Retina (tissue), 1 donor: Measurements from ENCODE around the gene KLRC1.
"Not testable (repeated sequence)": the region's sequence is repeated elsewhere in the genome, so short reads cannot be mapped to it uniquely, and the experiment has no call there.

Experiments
- DNase-seq: peaks from one replicate; pipeline ENCODE4 v3.0.0-alpha.2; 2016

Gene KLRC1

DNA sequence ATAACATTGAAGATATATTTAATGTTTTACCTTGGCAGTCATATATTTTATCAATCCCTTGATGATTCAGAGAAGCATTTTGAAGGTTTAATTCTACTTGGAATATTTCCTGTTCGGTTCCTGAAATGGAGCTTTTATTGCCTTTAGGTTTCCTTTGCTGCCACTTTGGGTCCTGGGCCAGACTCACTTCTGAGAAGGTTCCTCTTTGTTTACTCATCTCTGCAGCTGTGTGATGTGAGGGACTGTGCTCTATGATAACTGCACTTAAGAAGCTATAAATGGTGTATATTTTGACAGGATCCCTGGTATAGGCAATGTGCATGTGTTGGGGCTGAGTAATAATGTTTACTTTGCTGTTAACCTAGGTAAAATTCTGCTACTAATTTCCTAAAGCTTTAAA, 32.8 kb downstream of the KLRC1 start, which contains the start of gene KLRC3:
TSS of gene KLRC3 (minus strand) at position 262 of the 400 bp plus-strand sequence. CDS start at position 217, 45 bp downstream.
- DNase-seq, result not testable (repeated sequence)

DNA sequence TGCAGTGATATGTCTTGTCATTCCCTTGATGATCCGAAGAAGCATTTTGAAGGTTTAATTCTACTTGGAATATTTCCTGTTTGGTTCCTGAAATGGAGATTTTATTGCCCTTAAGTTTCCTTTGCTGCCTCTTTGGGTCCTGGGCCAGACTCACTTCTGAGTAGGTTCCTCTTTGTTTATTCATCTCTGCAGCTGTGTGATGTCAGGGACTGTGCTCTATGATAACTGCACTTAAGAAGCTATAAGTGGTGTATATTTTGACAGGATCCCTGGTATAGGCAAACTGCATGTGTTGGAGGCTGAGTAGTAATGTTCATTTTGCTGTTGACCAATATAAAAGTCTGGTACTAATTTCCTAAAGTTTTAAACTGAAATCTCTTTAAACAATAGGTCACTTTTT, 43.8 kb downstream of the KLRC1 start, which contains the start of gene KLRC4:
TSS of gene KLRC4 (minus strand) at position 366 of the 400 bp plus-strand sequence. CDS start at position 184, 182 bp downstream.
- DNase-seq, result no peak

- DNase-seq, result no peak
Measured at GRCh38 chr12:10408842-10409241, 44.3 kb downstream of the KLRC1 start.

DNA sequence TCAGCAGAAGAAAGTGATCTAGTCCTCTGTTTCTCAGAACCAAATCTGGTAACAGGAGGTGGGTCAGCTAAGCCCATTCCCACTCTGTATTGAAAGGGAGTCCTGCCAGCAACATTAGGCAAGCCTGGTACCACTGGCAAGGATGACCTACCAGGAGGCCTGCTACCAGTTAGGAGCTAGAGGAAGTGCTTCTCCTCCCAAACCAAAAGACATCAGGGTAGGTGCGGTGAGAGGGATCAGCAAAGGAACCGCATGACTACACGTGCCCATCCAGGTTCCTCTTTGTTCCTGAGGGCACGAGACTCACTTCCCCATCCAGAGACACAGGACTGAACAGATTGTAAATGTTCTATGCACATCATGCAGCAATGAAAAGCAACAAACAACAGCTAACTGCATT, 46.5 kb downstream of the KLRC1 start:
- DNase-seq, result no peak

GRCh38 chr12:10405294-10405693, 47.9 kb downstream of the KLRC1 start:
- DNase-seq, result no peak

- no peak for DNase-seq
Measured at GRCh38 chr12:10404798-10405197, 48.4 kb downstream of the KLRC1 start.

GRCh38 chr12:10400829-10401228, 52.3 kb downstream of the KLRC1 start:
- no peak for DNase-seq

DNA sequence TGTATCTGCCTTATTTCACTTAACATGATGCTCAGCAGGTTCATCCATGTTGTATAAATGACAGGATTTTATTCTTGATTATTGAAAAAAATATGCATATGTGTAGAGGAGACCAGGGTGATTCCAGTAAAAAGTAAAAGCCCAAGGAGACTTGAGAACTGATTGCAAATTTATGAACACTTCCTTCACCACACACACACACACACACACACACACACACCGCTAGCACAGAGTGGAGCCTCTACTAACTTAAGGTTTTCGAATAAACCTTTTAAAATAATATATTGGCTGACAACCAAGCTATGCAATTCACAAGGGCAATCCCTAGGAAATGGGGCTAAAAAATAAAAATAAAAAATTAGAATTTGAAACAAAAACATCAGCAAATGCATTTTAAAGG, 55.0 kb downstream of the KLRC1 start:
- no peak for DNase-seq

DNA sequence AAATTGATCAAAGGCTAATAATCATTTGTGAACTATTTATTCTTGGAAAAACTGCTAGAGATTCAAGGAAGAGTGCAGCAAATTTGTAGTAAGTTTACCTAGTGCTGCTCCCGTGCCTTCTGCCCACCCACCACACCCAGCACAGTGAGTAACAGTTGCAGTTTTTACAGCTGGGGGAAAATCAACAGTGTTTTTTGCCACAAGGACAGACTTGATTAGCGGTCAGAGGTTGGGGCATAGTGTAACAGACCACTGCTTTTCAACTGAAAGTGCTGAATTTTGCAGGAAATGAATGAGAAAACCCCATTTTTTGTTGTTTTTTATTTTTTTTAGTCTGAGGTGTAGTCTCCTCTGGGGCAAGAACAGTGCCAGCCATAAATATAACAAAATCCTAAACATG, 55.9 kb downstream of the KLRC1 start:
- DNase-seq, result no peak

- DNase-seq, result not testable (repeated sequence)
Measured at GRCh38 chr12:10396176-10396575, 57.0 kb downstream of the KLRC1 start.
